ENCODE results near the gene SIPA1.
A peak's percentile ranks its signal among the peaks of the same experiment; 100 is the strongest.

Gene SIPA1

DNA sequence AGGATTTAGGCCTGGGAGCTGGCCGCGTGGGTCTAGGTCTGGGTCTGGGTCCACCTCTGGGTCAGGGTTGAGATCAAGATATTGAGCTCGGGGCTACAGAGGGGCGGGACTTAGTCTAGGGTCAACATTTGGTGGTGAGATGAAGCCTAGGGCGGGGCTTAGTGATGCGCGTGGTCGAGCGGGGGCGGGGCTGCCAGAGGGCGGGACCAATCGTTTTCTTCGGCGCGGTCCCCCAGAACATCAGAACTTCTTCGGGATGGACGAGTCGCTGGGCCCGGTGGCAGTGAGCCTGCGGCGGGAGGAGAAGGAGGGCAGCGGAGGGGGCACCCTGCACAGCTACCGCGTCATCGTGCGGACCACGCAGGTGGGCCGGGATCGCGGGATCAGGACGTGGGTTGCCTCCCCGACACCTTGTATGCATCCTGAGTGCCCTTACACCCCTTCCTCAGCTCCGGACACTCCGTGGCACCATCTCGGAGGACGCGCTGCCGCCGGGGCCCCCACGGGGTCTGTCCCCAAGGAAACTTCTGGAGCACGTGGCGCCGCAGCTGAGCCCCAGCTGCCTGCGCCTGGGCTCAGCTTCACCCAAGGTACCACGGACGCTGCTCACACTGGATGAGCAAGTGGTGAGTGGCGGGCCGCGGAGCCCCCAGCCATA, 4.2 kb downstream of the SIPA1 start:
- no peak for DNase-seq (ENCODE audit: low spot score)

DNA sequence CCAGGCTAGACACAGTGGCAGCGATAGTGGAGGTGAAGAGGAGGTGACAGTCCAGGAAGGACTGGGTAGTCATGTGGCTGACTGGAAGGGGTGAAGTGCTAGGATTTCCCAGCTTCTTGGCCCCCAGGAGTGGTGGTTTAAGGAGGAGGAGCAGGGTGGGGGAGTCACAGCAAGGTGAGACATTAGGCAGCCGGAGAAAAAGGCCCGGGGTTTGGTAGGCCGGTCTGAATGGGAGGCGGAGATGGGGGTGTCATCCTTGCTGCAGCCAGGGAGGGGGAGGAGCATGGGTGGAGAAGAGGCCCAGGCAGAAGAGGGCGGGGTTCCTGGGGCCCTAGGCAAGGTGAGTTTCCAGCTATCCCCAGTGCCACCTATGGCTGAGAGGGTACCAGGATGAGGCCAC, 6.1 kb downstream of the SIPA1 start:
- peak; percentile 56 for DNase-seq (ENCODE audit: low spot score)

GRCh38 chr11:65644837-65645236, 6.9 kb downstream of the SIPA1 start:
- no peak for DNase-seq (ENCODE audit: low spot score)

DNA sequence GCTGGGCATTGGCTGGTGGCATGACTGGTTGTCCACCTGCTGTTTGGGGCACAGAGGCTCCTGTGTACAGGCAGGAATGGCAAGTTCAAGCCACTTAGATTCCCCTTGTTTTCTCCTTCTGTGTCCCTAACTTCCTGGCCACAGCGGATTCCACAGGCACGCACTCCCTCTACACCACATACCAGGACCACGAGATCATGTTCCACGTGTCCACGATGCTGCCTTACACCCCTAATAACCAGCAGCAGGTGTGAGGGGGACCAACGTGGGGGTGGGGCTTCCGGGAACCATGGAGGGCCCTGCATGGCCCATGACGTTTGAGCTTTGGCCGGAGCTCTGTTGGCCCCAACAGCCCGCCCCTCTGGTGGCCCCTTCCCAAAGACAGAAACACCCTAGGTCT, 7.8 kb downstream of the SIPA1 start:
- peak; percentile 44 for DNase-seq (ENCODE audit: low spot score)

- DNase-seq (ENCODE audit: low spot score), result no peak
Measured at GRCh38 chr11:65646288-65646957, 8.5 kb downstream of the SIPA1 start.

- peak; percentile 21 for DNase-seq (ENCODE audit: low spot score)
Measured at GRCh38 chr11:65646958-65647701, 9.2 kb downstream of the SIPA1 start.

- DNase-seq (ENCODE audit: low spot score), result no peak
Measured at GRCh38 chr11:65648997-65649493, 11.1 kb downstream of the SIPA1 start.

GRCh38 chr11:65649656-65650546, 12.0 kb downstream of the SIPA1 start:
- no peak for DNase-seq (ENCODE audit: low spot score)

GRCh38 chr11:65650547-65651338, 12.8 kb downstream of the SIPA1 start:
- DNase-seq (ENCODE audit: low spot score), result no peak

DNA sequence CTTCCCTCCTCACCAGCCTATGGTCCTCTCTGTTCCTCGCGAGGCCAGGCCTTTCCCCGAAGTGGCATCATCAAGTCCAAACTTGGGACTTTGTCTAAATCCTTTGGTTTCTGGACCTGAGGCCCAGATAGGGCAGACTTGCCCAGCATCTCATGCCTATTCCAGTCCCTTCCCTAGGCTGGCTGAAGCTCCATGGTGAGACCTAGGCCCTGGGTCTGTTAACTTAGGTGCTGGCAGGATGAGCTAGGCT, 13.4 kb downstream of the SIPA1 start:
- DNase-seq (ENCODE audit: low spot score), result no peak

GRCh38 chr11:65651589-65652510, 13.9 kb downstream of the SIPA1 start:
- peak; percentile 57 for DNase-seq (ENCODE audit: low spot score)

GRCh38 chr11:65652511-65653228, 14.8 kb downstream of the SIPA1 start:
- peak; percentile 90 for DNase-seq (ENCODE audit: low spot score)

GRCh38 chr11:65653229-65654225, 15.6 kb downstream of the SIPA1 start:
- no peak for DNase-seq (ENCODE audit: low spot score)

DNA sequence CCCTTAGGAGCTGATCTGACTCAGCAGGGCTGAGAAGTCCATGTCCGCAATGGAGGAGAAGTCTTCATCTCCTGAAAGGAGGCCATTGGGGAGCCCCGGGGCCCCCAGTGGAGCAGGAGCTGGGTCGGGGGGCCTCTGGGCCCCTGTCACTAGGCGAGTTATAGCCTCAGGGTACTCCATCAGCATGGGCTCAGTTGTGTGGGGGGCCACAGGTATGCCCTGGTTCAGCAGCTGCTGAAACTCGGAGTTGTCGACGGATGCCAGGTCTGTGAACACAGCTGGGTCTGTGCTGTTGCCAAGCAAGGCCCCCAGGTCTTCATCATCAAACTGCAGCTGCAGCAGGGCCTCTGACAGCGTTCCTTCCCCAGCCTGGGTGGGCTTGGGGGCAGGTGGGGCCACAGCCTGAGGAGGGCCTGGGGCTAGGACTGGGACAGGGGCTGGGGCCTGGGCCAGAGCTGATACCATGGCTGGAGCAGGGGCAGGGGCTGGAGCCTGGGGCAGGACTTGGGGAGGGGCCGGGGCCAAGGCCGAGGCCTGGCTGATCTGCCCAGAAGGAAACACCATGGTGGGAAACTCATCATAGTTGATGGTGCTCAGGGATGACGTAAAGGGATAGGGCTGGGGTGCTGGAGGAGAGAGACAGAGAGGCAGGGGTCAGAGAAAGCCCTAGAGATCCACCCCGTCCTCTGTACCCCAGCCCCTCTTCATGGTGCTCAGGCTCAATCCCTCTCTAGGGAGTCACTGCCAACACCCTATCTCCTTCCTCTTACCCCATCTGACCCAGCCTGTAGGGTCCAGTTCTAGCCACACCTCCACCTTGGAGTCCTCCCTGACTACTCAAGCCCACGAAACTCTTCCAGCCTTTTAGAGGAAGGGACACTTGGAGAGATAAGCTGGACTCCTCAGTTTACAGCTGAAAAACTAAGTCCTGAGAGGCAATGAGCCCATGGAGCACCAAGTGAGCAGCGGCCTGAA, 16.8 kb downstream of the SIPA1 start:
- DNase-seq (ENCODE audit: low spot score), result no peak

GRCh38 chr11:65655570-65656332, 17.9 kb downstream of the SIPA1 start:
- no peak for DNase-seq (ENCODE audit: low spot score)

GRCh38 chr11:65657426-65657825, 19.5 kb downstream of the SIPA1 start:
- no peak for DNase-seq (ENCODE audit: low spot score)

Measured in SW480 (cell line).